NOMO-1 treated with DMSO at 0.1 percent for 48 hours (cell line): Measurements from ENCODE around the gene MAP7.
A peak's percentile ranks its signal among the peaks of the same experiment; 100 is the strongest.

Experiments
- DNase-seq: peaks from one replicate; lab custom pipeline; 2025; ENCODE audit not compliant: unreplicated experiment; lab: John Stamatoyannopoulos, UW

The MAP7 gene

GRCh38 chr6:136343700-136344099, 206.5 kb downstream of the MAP7 start:
- DNase-seq = no peak

GRCh38 chr6:136343275-136343674, 206.9 kb downstream of the MAP7 start:
- DNase-seq = no peak

GRCh38 chr6:136341967-136342366, 208.3 kb downstream of the MAP7 start:
- DNase-seq = peak; percentile 14

- DNase-seq = no peak
These were observed 208.9 kb downstream of the MAP7 start for GRCh38 chr6:136341367-136341766.

GRCh38 chr6:136338486-136338885, 211.7 kb downstream of the MAP7 start:
- no peak for DNase-seq

- DNase-seq = no peak
These were observed 212.6 kb downstream of the MAP7 start for GRCh38 chr6:136337606-136338005.

GRCh38 chr6:136337121-136337520, 213.1 kb downstream of the MAP7 start:
- DNase-seq = no peak

GRCh38 chr6:136335736-136336363, 214.4 kb downstream of the MAP7 start:
- no peak for DNase-seq

GRCh38 chr6:136334853-136335252, 215.4 kb downstream of the MAP7 start:
- DNase-seq = no peak

- no peak for DNase-seq
These were observed 215.8 kb downstream of the MAP7 start for GRCh38 chr6:136334465-136334846.

- peak; percentile 3 for DNase-seq
These were observed 216.3 kb downstream of the MAP7 start for GRCh38 chr6:136333824-136334464.

- no peak for DNase-seq
These were observed 218.8 kb downstream of the MAP7 start for GRCh38 chr6:136331461-136331860.

GRCh38 chr6:136330634-136331033, 219.6 kb downstream of the MAP7 start:
- no peak for DNase-seq

GRCh38 chr6:136326038-136326553, 224.1 kb downstream of the MAP7 start:
- no peak for DNase-seq

GRCh38 chr6:136324686-136325380, 225.4 kb downstream of the MAP7 start:
- peak; percentile 21 for DNase-seq

- no peak for DNase-seq
These were observed 226.7 kb downstream of the MAP7 start for GRCh38 chr6:136323431-136324112.

- DNase-seq = no peak
These were observed 230.5 kb downstream of the MAP7 start for GRCh38 chr6:136319732-136320131.

GRCh38 chr6:136318676-136319075, 231.5 kb downstream of the MAP7 start:
- no peak for DNase-seq

- DNase-seq = no peak
These were observed 232.3 kb downstream of the MAP7 start for GRCh38 chr6:136317971-136318370.

- peak; percentile 33 for DNase-seq
These were observed 233.1 kb downstream of the MAP7 start for GRCh38 chr6:136317021-136317694.

- no peak for DNase-seq
These were observed 234.6 kb downstream of the MAP7 start for GRCh38 chr6:136315594-136315993.
